ENCODE results near the gene VEGFC.

GRCh38 chr4:176726803-176727202 lies 65.9 kb downstream of the VEGFC start:
- TF ChIP-seq TAF1 (IDR thresholded peaks at IDR 0.05; ENCODE audit: low read depth, low read length) (no peak), POLR2A (IDR thresholded peaks at IDR 0.05; ENCODE audit: low read depth, low read length) (no peak), POLR2AphosphoS5 (IDR thresholded peaks at IDR 0.05; ENCODE audit: low read depth, low read length) (no peak)

All from GM12891 (cell line).